ENCODE measurements around the gene NSRP1. TPM values are rescaled to one million over a fixed set of nuclear protein-coding genes. Genes with fewer than 3 reads are reported as not detected.

Gene NSRP1
- polyA plus RNA-seq, 3 donors: 7.2 to 19.9 (median 11.7) TPM

GRCh38 chr17:30165147-30165546 lies 48.5 kb downstream of the NSRP1 start:
- H3K27ac Mint-ChIP-seq: no peak overlapping the region
- Histone ChIP-seq H4K20me1 (ENCODE audit: insufficient read depth, low read length) (peaks cover 5% of the 10 kb centered on the region), H3K4me2 (replicated peaks; ENCODE audit: extremely low read depth, low read length, poor library complexity, severe bottlenecking) (no peak overlapping the region), H2AFZ (ENCODE audit: insufficient read depth, low read depth, low read length, poor library complexity, severe bottlenecking) (no peak overlapping the region), H3K4me3 (replicated peaks in 1 of 3; ENCODE audit: low read depth in 2 of 3, low read length in 3 of 3) (no peak overlapping the region), H3K9me3 (replicated peaks in 1 of 2; ENCODE audit: control insufficient read depth in 1 of 2, insufficient read depth in 1 of 2, low read length in 2 of 2) (no peaks in the 10 kb centered on the region), H3K4me1 (ENCODE audit: control insufficient read depth in 1 of 2, insufficient read depth in 2 of 2, low read length in 2 of 2) (no peaks in the 10 kb centered on the region), H3K9ac (ENCODE audit: insufficient read depth, low read length, poor library complexity, severe bottlenecking) (no peak overlapping the region), H3K36me3 (replicated peaks in 1 of 2; ENCODE audit: control insufficient read depth in 1 of 2, insufficient read depth in 2 of 2, low read length in 2 of 2) (peaks cover 14 to 58% of the 10 kb centered on the region in 2 donors), H3K27me3 (ENCODE audit: control insufficient read depth in 2 of 2, insufficient read depth in 2 of 2, low read length in 2 of 2) (no peaks in the 10 kb centered on the region), H3K27ac (ENCODE audit: low read depth in 1 of 2, low read length in 2 of 2) (no peak overlapping the region), H3K79me2 (ENCODE audit: insufficient read depth, low read length) (peaks cover 20% of the 10 kb centered on the region)
- H3K9me3 Mint-ChIP-seq: peaks cover 0 to 2% (median 0%) of the 10 kb centered on the region in 7 donors
- peaks cover 33 to 51% of the 10 kb centered on the region in 2 donors for H3K36me3 Mint-ChIP-seq
- H3K4me1 Mint-ChIP-seq: no peaks in the 10 kb centered on the region
- no peaks in the 10 kb centered on the region for H3K27me3 Mint-ChIP-seq (ENCODE audit: low read depth in 3 of 3)
- DNase-seq: no peak
- intact Hi-C loops (cut with micrococcal nuclease): no loop called here
- TF ChIP-seq CTCF (IDR thresholded peaks at IDR 0.05): no peak
- H3K4me3 Mint-ChIP-seq: no peak overlapping the region
- 100% methylated on average over 1 of the region's 3 CpGs for WGBS (ENCODE audit: insufficient coverage)

- no peaks in the 10 kb centered on the region for H3K27me3 Mint-ChIP-seq (ENCODE audit: low read depth in 3 of 3)
Observed at GRCh38 chr17:30165960-30166359, 49.3 kb downstream of the NSRP1 start.

More at GRCh38 chr17:30165960-30166359, 49.3 kb downstream of the NSRP1 start:
- Mint-ChIP-seq H3K9me3 (no peaks in the 10 kb centered on the region), H3K36me3 (peaks cover 28 to 47% of the 10 kb centered on the region in 2 donors), H3K27ac (no peak overlapping the region), H3K4me3 (no peak overlapping the region), H3K4me1 (no peaks in the 10 kb centered on the region)
- Histone ChIP-seq H2AFZ (ENCODE audit: insufficient read depth, low read depth, low read length, poor library complexity, severe bottlenecking) (no peak overlapping the region), H3K9me3 (replicated peaks in 1 of 2; ENCODE audit: control insufficient read depth in 1 of 2, insufficient read depth in 1 of 2, low read length in 2 of 2) (no peaks in the 10 kb centered on the region), H3K27me3 (ENCODE audit: control insufficient read depth in 2 of 2, insufficient read depth in 2 of 2, low read length in 2 of 2) (no peaks in the 10 kb centered on the region), H3K4me2 (replicated peaks; ENCODE audit: extremely low read depth, low read length, poor library complexity, severe bottlenecking) (no peak overlapping the region), H4K20me1 (ENCODE audit: insufficient read depth, low read length) (peaks cover 4% of the 10 kb centered on the region), H3K36me3 (replicated peaks in 1 of 2; ENCODE audit: control insufficient read depth in 1 of 2, insufficient read depth in 2 of 2, low read length in 2 of 2) (peaks cover 14 to 58% of the 10 kb centered on the region in 2 donors), H3K4me3 (replicated peaks in 1 of 3; ENCODE audit: low read depth in 2 of 3, low read length in 3 of 3) (no peak overlapping the region), H3K9ac (ENCODE audit: insufficient read depth, low read length, poor library complexity, severe bottlenecking) (no peak overlapping the region), H3K79me2 (ENCODE audit: insufficient read depth, low read length) (peaks cover 11% of the 10 kb centered on the region), H3K4me1 (ENCODE audit: control insufficient read depth in 1 of 2, insufficient read depth in 2 of 2, low read length in 2 of 2) (no peaks in the 10 kb centered on the region), H3K27ac (ENCODE audit: low read depth in 1 of 2, low read length in 2 of 2) (no peak overlapping the region)
- DNase-seq: no peak
- intact Hi-C loops (cut with micrococcal nuclease): no loop called here
- TF ChIP-seq CTCF (IDR thresholded peaks at IDR 0.05): no peak
- no CpG with 5 or more reads among the region's 1 CpG for WGBS (ENCODE audit: insufficient coverage)

Data from CD14-positive monocyte (primary cell).